ENCODE measurements around the gene LAPTM5.

DNA sequence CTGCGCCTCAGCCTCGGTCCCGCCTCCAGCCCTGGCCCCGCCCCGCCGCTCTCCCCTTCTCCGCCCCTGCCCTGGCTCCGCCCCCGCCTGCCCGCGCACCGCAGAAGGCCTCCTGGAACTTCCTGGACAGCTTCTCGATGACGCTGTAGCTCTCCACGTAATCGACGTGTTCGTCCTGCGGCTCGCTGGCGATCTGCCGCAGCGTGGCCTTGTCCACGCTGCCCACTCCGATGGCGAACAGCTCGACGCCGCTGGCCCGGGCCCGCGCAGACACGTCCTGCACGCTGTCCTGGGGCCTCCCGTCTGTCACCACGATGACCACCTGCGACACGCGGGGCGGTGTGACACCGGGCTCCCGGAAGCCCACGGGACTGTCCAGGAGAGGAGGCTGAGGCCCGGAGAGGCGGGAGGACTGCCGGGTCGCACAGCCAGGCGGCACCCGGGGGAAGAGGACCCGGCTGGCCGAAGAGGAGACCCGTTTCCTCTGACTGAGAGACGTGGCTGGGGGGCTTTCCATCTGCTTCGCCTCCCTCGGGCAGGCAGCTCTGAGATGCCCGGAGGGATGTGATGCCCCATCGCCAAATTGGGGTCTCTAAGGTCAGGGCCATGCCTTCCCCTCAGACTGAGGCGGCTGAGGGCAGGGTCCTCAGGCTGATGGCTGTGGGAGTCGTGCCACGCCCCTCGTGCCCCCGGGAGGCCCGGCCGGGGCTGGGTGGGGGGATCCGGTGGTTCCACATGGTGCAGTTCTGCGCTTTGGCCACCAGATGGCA lies 38.8 kb downstream of the LAPTM5 start:
- TF ChIP-seq, protein P1, sequence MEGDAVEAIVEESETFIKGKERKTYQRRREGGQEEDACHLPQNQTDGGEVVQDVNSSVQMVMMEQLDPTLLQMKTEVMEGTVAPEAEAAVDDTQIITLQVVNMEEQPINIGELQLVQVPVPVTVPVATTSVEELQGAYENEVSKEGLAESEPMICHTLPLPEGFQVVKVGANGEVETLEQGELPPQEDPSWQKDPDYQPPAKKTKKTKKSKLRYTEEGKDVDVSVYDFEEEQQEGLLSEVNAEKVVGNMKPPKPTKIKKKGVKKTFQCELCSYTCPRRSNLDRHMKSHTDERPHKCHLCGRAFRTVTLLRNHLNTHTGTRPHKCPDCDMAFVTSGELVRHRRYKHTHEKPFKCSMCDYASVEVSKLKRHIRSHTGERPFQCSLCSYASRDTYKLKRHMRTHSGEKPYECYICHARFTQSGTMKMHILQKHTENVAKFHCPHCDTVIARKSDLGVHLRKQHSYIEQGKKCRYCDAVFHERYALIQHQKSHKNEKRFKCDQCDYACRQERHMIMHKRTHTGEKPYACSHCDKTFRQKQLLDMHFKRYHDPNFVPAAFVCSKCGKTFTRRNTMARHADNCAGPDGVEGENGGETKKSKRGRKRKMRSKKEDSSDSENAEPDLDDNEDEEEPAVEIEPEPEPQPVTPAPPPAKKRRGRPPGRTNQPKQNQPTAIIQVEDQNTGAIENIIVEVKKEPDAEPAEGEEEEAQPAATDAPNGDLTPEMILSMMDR (IDR thresholded peaks at IDR 0.05): peak; percentile 92
- peak; percentile 75 for TF ChIP-seq POLR2AphosphoS5 (IDR thresholded peaks at IDR 0.05; ENCODE audit: low read depth, low read length)
